OCI-LY1 (cell line): ENCODE measurements around the gene NKAIN2.

Source experiments
- H2AFZ ChIP-seq: fragments of 200-600 bp; sonication (generic), shearing (Covaris generic); 2 replicates; pipeline ENCODE4 v1.6.0; 2014; ENCODE audit warnings: antibody characterized with exemption, mild to moderate bottlenecking, low read length
- H3F3A ChIP-seq: fragments of 200-600 bp; sonication (generic), shearing (Covaris generic); 2 replicates; pipeline ENCODE4 v1.6.0; 2014; ENCODE audit warnings: mild to moderate bottlenecking, antibody characterized with exemption, low read length, moderate library complexity; ENCODE audit not compliant: insufficient read depth
- H3K27ac ChIP-seq: fragments of 200-600 bp; sonication (generic); 2 replicates; pipeline ENCODE4 v1.5.1; 2014; ENCODE audit warnings: low read length, mixed run types, mild to moderate bottlenecking, low read depth; ENCODE audit not compliant: poor library complexity, severe bottlenecking
- H3K27me3 ChIP-seq: fragments of 200-600 bp; sonication (generic); 2 replicates; pipeline ENCODE4 v1.6.0; 2014; ENCODE audit warnings: antibody characterized with exemption, mild to moderate bottlenecking, low read length, moderate library complexity; ENCODE audit not compliant: insufficient read depth
- H3K36me3 ChIP-seq: fragments of 200-600 bp; sonication (generic); 2 replicates; pipeline ENCODE4 v1.6.1; 2014; ENCODE audit warnings: mild to moderate bottlenecking, antibody characterized with exemption, low read length, moderate library complexity, mixed read lengths; ENCODE audit not compliant: insufficient read depth
- H3K4me1 ChIP-seq: fragments of 200-600 bp; sonication (generic); 2 replicates; pipeline ENCODE4 v1.5.1; 2014; ENCODE audit warnings: mild to moderate bottlenecking, low read length, moderate library complexity; ENCODE audit not compliant: insufficient read depth, severe bottlenecking
- H3K4me2 ChIP-seq: fragments of 200-600 bp; sonication (generic), shearing (Covaris generic); 2 replicates; pipeline ENCODE4 v1.6.1; 2014; ENCODE audit warnings: low read length
- H3K4me3 ChIP-seq: fragments of 200-600 bp; sonication (generic); 2 replicates; pipeline ENCODE4 v1.5.1; 2014; ENCODE audit warnings: low read length, low read depth, mild to moderate bottlenecking, mixed read lengths; ENCODE audit not compliant: poor library complexity, severe bottlenecking
- H3K79me2 ChIP-seq: fragments of 200-600 bp; shearing (Covaris generic); 2 replicates; pipeline ENCODE4 v1.6.1; 2016; ENCODE audit warnings: mixed run types, low read length, mixed read lengths; ENCODE audit not compliant: insufficient read depth
- H3K9ac ChIP-seq: fragments of 200-600 bp; sonication (generic), shearing (Covaris generic); 2 replicates; pipeline ENCODE4 v1.6.1; 2014; ENCODE audit warnings: mild to moderate bottlenecking, low read length, mixed read lengths
- H3K9me2 ChIP-seq: fragments of 200-600 bp; sonication (generic), shearing (Covaris generic); 2 replicates; pipeline ENCODE4 v1.6.1; 2014; ENCODE audit warnings: low read depth, mild to moderate bottlenecking, low read length, mixed read lengths
- H3K9me3 ChIP-seq: fragments of 200-600 bp; shearing (Covaris generic); 2 replicates; pipeline ENCODE4 v1.6.1; 2014; ENCODE audit warnings: low read length, mixed read lengths
- H4K20me1 ChIP-seq: fragments of 200-600 bp; sonication (generic), shearing (Covaris generic); 2 replicates; pipeline ENCODE4 v1.6.0; 2016; ENCODE audit warnings: mild to moderate bottlenecking, low read length; ENCODE audit not compliant: insufficient read depth
- CTCF ChIP-seq: fragments of 200-600 bp; sonication (generic), shearing (Covaris generic); IDR thresholded peaks from 2 replicates; pipeline ENCODE4 v1.5.1; 2017; ENCODE audit warnings: mild to moderate bottlenecking, antibody characterized with exemption, low read length, moderate library complexity, mixed read lengths
- EZH2 ChIP-seq: fragments of 200-600 bp; sonication (generic), shearing (Covaris generic); IDR thresholded peaks from 2 replicates; pipeline ENCODE4 v1.8.0; 2017; ENCODE audit warnings: borderline replicate concordance, mixed run types, mild to moderate bottlenecking, antibody characterized with exemption, low read length, moderate library complexity, mixed read lengths

The NKAIN2 gene

GRCh38 chr6:124622351-124622750 is 818.7 kb downstream of the NKAIN2 start:
- Histone ChIP-seq H3K27ac (no peak overlapping the region), H3K4me3 (no peak overlapping the region), H3K79me2 (no peaks in the 10 kb centered on the region), H3K36me3 (no peaks in the 10 kb centered on the region), H3K9me3 (no peaks in the 10 kb centered on the region), H3K27me3 (no peaks in the 10 kb centered on the region), H3K9ac (no peak overlapping the region), H4K20me1 (no peaks in the 10 kb centered on the region), H3F3A (no peaks in the 10 kb centered on the region), H2AFZ (no peak overlapping the region), H3K4me2 (no peak overlapping the region), H3K4me1 (no peaks in the 10 kb centered on the region), H3K9me2 (no peaks in the 10 kb centered on the region)
- TF ChIP-seq CTCF (no peak), EZH2 (no peak)

- Histone ChIP-seq H3K4me1 (no peaks in the 10 kb centered on the region), H3K4me2 (no peak overlapping the region), H3K79me2 (no peaks in the 10 kb centered on the region), H3K27ac (no peak overlapping the region), H3K9me3 (no peaks in the 10 kb centered on the region), H4K20me1 (no peaks in the 10 kb centered on the region), H3F3A (no peaks in the 10 kb centered on the region), H2AFZ (no peak overlapping the region), H3K27me3 (no peaks in the 10 kb centered on the region), H3K4me3 (no peak overlapping the region), H3K9ac (no peak overlapping the region), H3K36me3 (no peaks in the 10 kb centered on the region), H3K9me2 (no peaks in the 10 kb centered on the region)
- no peak for TF ChIP-seq CTCF
- TF ChIP-seq EZH2, result no peak
These were observed 830.0 kb downstream of the NKAIN2 start for GRCh38 chr6:124633655-124634054.

GRCh38 chr6:124640432-124640831 is 836.8 kb downstream of the NKAIN2 start:
- no peak overlapping the region for H3K9ac ChIP-seq
- no peaks in the 10 kb centered on the region for H3K27me3 ChIP-seq
- H3K79me2 ChIP-seq, result no peaks in the 10 kb centered on the region
- H3K9me2 ChIP-seq, result no peaks in the 10 kb centered on the region
- TF ChIP-seq EZH2 (no peak), CTCF (no peak)
- H3K27ac ChIP-seq, result no peak overlapping the region
- H2AFZ ChIP-seq, result no peak overlapping the region
- H3K4me1 ChIP-seq, result no peaks in the 10 kb centered on the region
- no peak overlapping the region for H3K4me2 ChIP-seq
- H3K4me3 ChIP-seq, result no peak overlapping the region
- no peaks in the 10 kb centered on the region for H3F3A ChIP-seq
- no peaks in the 10 kb centered on the region for H3K36me3 ChIP-seq
- no peaks in the 10 kb centered on the region for H3K9me3 ChIP-seq
- H4K20me1 ChIP-seq, result no peaks in the 10 kb centered on the region
